NCI-H2029 (cell line): ENCODE data around the gene MEIOC.
"Not testable (repeated sequence)": the region's sequence is repeated elsewhere in the genome, so short reads cannot be mapped to it uniquely, and the experiment has no call there.

Experiments
- DNase-seq: peaks from one replicate; lab custom pipeline; 2025; lab: John Stamatoyannopoulos, UW

The MEIOC gene

GRCh38 chr17:44647736-44648135 is 8.5 kb upstream of the MEIOC start:
- DNase-seq, result no peak

- no peak for DNase-seq
Measured at GRCh38 chr17:44648963-44649362, 7.3 kb upstream of the MEIOC start.

GRCh38 chr17:44651228-44651627 is 5.0 kb upstream of the MEIOC start:
- DNase-seq, result no peak

- DNase-seq, result no peak
Measured at GRCh38 chr17:44652727-44653126, 3.5 kb upstream of the MEIOC start.

GRCh38 chr17:44653384-44653783 is 2.9 kb upstream of the MEIOC start:
- no peak for DNase-seq

- DNase-seq, result no peak
Measured at GRCh38 chr17:44653954-44654353, 2.3 kb upstream of the MEIOC start.

- no peak for DNase-seq
Measured at GRCh38 chr17:44661835-44662234, 5.6 kb downstream of the MEIOC start.

GRCh38 chr17:44663095-44663494 is 6.8 kb downstream of the MEIOC start:
- DNase-seq, result no peak

- no peak for DNase-seq
Measured at GRCh38 chr17:44664867-44665266, 8.6 kb downstream of the MEIOC start.

- DNase-seq, result no peak
Measured at GRCh38 chr17:44666006-44666405, 9.7 kb downstream of the MEIOC start.

- no peak for DNase-seq
Measured at GRCh38 chr17:44672479-44673093, 16.3 kb downstream of the MEIOC start.

- DNase-seq, result no peak
Measured at GRCh38 chr17:44673893-44674292, 17.6 kb downstream of the MEIOC start.

GRCh38 chr17:44677136-44677535 is 20.9 kb downstream of the MEIOC start:
- DNase-seq, result no peak

GRCh38 chr17:44683303-44683702 is 27.0 kb downstream of the MEIOC start:
- not testable (repeated sequence) for DNase-seq

GRCh38 chr17:44687756-44688155 is 31.5 kb downstream of the MEIOC start:
- DNase-seq, result no peak

GRCh38 chr17:44688200-44688599 is 31.9 kb downstream of the MEIOC start:
- no peak for DNase-seq

GRCh38 chr17:44688675-44689476 is 32.6 kb downstream of the MEIOC start:
- DNase-seq, result no peak

- DNase-seq, result peak; percentile 68
Measured at GRCh38 chr17:44689477-44690217, 33.4 kb downstream of the MEIOC start, which contains the start of gene CCDC43. Gene CCDC43, minus strand, starts transcription at chr17:44689776. Its CDS starts 23 bp downstream, at chr17:44689753.

- peak; percentile 53 for DNase-seq
Measured at GRCh38 chr17:44690746-44691306, 34.6 kb downstream of the MEIOC start.

- no peak for DNase-seq
Measured at GRCh38 chr17:44693609-44694008, 37.3 kb downstream of the MEIOC start.

- not testable (repeated sequence) for DNase-seq
Measured at GRCh38 chr17:44700288-44700687, 44.0 kb downstream of the MEIOC start.

- DNase-seq, result no peak
Measured at GRCh38 chr17:44707755-44708400, 51.6 kb downstream of the MEIOC start.
